Panc1 (cell line): ENCODE results near the gene AMER2.

Source experiments
- CTCF ChIP-seq: fragments of 450-650 bp; IDR thresholded peaks from 2 replicates; pipeline ENCODE4 v1.5.1; 2017; ENCODE audit warnings: mild to moderate bottlenecking
- POLR2AphosphoS5 ChIP-seq: IDR thresholded peaks from 2 replicates; pipeline ENCODE4 v1.6.1; 2012; ENCODE audit warnings: mild to moderate bottlenecking, low read depth, low read length, moderate library complexity
- SIN3A ChIP-seq: IDR thresholded peaks from 2 replicates; pipeline ENCODE4 v1.6.1; 2012; ENCODE audit warnings: low read depth, mild to moderate bottlenecking, low read length, moderate library complexity, borderline replicate concordance; ENCODE audit not compliant: insufficient read depth

- TF ChIP-seq POLR2AphosphoS5: no peak
- TF ChIP-seq CTCF: no peak
- TF ChIP-seq SIN3A: no peak
These were observed 6.9 kb upstream of the AMER2 start for GRCh38 chr13:25179011-25179410.
